ENCODE results near the gene TSLP.

GRCh38 chr5:111116550-111116949 is 45.0 kb downstream of the TSLP start:
- TF ChIP-seq POLR2A (IDR thresholded peaks at IDR 0.05; ENCODE audit: low read length) = no peak
- TF ChIP-seq CTCF (IDR thresholded peaks at IDR 0.05) = no peak
- no peak for TF ChIP-seq EHMT2 (IDR thresholded peaks at IDR 0.05; ENCODE audit: low read depth)
- no peak for TF ChIP-seq RFX5 (IDR thresholded peaks at IDR 0.05)

Measured in A549 (cell line).